Prostate gland (tissue), 2 donors: ENCODE data around the gene C2orf42.

ENCODE experiments used
- POLR2A ChIP-seq: fragments of 450-650 bp; IDR thresholded peaks from one replicate; pipeline ENCODE4 v1.6.1; 2016; ENCODE audit warnings: antibody characterized with exemption, mild to moderate bottlenecking
- POLR2AphosphoS5 ChIP-seq: sonication (generic); formaldehyde crosslinking; IDR thresholded peaks from one replicate; pipeline ENCODE4 v1.6.1; 2017; ENCODE audit warnings: antibody characterized with exemption
- TF ChIP-seq, protein P1 (sequence below), 4 experiments: fragments of 200-600 bp in 2 of 4; fragments of 450-650 bp in 2 of 4; sonication (generic) in 2 of 4; IDR thresholded peaks; 1 replicate in 3 of 4; 2 replicates in 1 of 4; pipeline ENCODE4 v1.5.1; 2016 to 2019; ENCODE audit warnings: antibody characterized with exemption in 4 of 4, mild to moderate bottlenecking in 2 of 4, moderate library complexity in 2 of 4

DNA sequence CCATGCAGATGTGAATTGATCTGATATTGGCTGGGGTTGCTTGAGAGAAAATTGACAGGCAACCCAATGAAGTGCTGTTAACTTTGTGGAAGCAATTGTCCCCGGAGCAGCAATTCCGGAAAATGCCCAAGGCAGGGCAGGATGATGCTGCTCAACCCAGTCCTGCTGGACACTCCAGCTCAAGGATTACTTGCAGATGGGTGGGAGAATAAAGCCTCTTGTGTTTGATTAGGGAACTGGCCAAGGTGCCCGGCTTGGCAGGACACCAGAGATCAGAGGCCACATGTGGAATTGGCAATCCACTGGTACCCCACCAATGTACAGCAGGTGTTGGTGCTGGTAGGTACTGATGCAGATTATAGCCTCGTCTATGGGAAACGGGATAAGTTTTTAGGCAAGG, 12.3 kb upstream of the C2orf42 start:
- TF ChIP-seq, protein P1, sequence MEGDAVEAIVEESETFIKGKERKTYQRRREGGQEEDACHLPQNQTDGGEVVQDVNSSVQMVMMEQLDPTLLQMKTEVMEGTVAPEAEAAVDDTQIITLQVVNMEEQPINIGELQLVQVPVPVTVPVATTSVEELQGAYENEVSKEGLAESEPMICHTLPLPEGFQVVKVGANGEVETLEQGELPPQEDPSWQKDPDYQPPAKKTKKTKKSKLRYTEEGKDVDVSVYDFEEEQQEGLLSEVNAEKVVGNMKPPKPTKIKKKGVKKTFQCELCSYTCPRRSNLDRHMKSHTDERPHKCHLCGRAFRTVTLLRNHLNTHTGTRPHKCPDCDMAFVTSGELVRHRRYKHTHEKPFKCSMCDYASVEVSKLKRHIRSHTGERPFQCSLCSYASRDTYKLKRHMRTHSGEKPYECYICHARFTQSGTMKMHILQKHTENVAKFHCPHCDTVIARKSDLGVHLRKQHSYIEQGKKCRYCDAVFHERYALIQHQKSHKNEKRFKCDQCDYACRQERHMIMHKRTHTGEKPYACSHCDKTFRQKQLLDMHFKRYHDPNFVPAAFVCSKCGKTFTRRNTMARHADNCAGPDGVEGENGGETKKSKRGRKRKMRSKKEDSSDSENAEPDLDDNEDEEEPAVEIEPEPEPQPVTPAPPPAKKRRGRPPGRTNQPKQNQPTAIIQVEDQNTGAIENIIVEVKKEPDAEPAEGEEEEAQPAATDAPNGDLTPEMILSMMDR (IDR thresholded peaks at IDR 0.05) = no peak
- TF ChIP-seq POLR2A (no peak), POLR2AphosphoS5 (no peak)
